NCI-H128 (cell line): Measurements from ENCODE around the gene LRRC71.

Experiments used
- DNase-seq: peaks from one replicate; lab custom pipeline; 2025; ENCODE audit not compliant: unreplicated experiment; lab: John Stamatoyannopoulos, UW

LRRC71 gene

GRCh38 chr1:156945881-156946661 lies 25.6 kb downstream of the LRRC71 start:
- DNase-seq = no peak

GRCh38 chr1:156947127-156947526 lies 26.7 kb downstream of the LRRC71 start:
- DNase-seq = no peak

GRCh38 chr1:156947818-156948525 lies 27.5 kb downstream of the LRRC71 start:
- no peak for DNase-seq

- no peak for DNase-seq
Measured at GRCh38 chr1:156948708-156949107, 28.3 kb downstream of the LRRC71 start.

GRCh38 chr1:156949127-156949526 lies 28.7 kb downstream of the LRRC71 start:
- no peak for DNase-seq

- DNase-seq = no peak
Measured at GRCh38 chr1:156951371-156951770, 30.9 kb downstream of the LRRC71 start.

- DNase-seq = no peak
Measured at GRCh38 chr1:156953571-156953970, 33.1 kb downstream of the LRRC71 start.

- no peak for DNase-seq
Measured at GRCh38 chr1:156956333-156956732, 35.9 kb downstream of the LRRC71 start.

GRCh38 chr1:156957634-156958033 lies 37.2 kb downstream of the LRRC71 start:
- DNase-seq = no peak

- DNase-seq = no peak
Measured at GRCh38 chr1:156958247-156958714, 37.8 kb downstream of the LRRC71 start.

- DNase-seq = no peak
Measured at GRCh38 chr1:156959414-156959813, 39.0 kb downstream of the LRRC71 start.

- no peak for DNase-seq
Measured at GRCh38 chr1:156959925-156960324, 39.5 kb downstream of the LRRC71 start.

- no peak for DNase-seq
Measured at GRCh38 chr1:156961709-156962108, 41.3 kb downstream of the LRRC71 start.

- no peak for DNase-seq
Measured at GRCh38 chr1:156963621-156964020, 43.2 kb downstream of the LRRC71 start.

- no peak for DNase-seq
Measured at GRCh38 chr1:156964441-156964840, 44.0 kb downstream of the LRRC71 start.

GRCh38 chr1:156969496-156969895 lies 49.1 kb downstream of the LRRC71 start:
- DNase-seq = no peak

GRCh38 chr1:156970017-156970416 lies 49.6 kb downstream of the LRRC71 start:
- no peak for DNase-seq

- no peak for DNase-seq
Measured at GRCh38 chr1:156973417-156973816, 53.0 kb downstream of the LRRC71 start.

- DNase-seq = no peak
Measured at GRCh38 chr1:156975084-156975483, 54.7 kb downstream of the LRRC71 start.

GRCh38 chr1:156980551-156980950 lies 60.1 kb downstream of the LRRC71 start:
- DNase-seq = no peak
